HEK293T (cell line): ENCODE measurements around the gene MAP4K5.

Source experiments
- BHLHE40 ChIP-seq: fragments of 450-650 bp; IDR thresholded peaks from 2 replicates; pipeline ENCODE4 v1.6.1; 2016; ENCODE audit warnings: mild to moderate bottlenecking, moderate library complexity, borderline replicate concordance
- ELF4 ChIP-seq: fragments of 450-650 bp; IDR thresholded peaks from 2 replicates; pipeline ENCODE4 v1.6.1; 2017; ENCODE audit warnings: antibody characterized with exemption
- L3MBTL2 ChIP-seq: fragments of 450-650 bp; conservative IDR thresholded peaks from 2 replicates; pipeline ENCODE4 v1.6.1; 2016; ENCODE audit warnings: mild to moderate bottlenecking
- SUZ12 ChIP-seq: fragments of 450-650 bp; IDR thresholded peaks from 2 replicates; pipeline ENCODE4 v1.6.1; 2016; ENCODE audit warnings: mild to moderate bottlenecking

- TF ChIP-seq ELF4 (no peak), SUZ12 (no peak), L3MBTL2 (no peak; the same call in 1 of the 2 replicates), BHLHE40 (no peak)
These were observed 135.6 kb downstream of the MAP4K5 start, which contains the start of gene CDKL1 for GRCh38 chr14:50396631-50397389.
